Kidney (tissue), 14 donors: ENCODE data around the gene CCM2. TPM values are rescaled to one million over a fixed set of nuclear protein-coding genes. Genes with fewer than 3 reads are reported as not detected.

Source experiments
- DNase-seq, 5 donors: peaks; one replicate each; pipeline ENCODE4 v3.0.0-alpha.2; 2013 to 2020
- FAIRE-seq: peaks from 2 replicates; lab custom pipeline; 2012; peaks lifted over from hg19 to GRCh38; lab: Jason Lieb, UNC
- H3K27ac ChIP-seq, 2 donors: one replicate each; pipeline ENCODE4 v1.7.0; 2013; ENCODE audit warnings: low read depth in 2 of 2, low read length in 2 of 2, inconsistent platforms in 1 of 2
- H3K27me3 ChIP-seq: one replicate; pipeline ENCODE4 v1.7.1; 2013; ENCODE audit warnings: low read length, inconsistent platforms; ENCODE audit not compliant: control insufficient read depth, insufficient read depth
- H3K36me3 ChIP-seq, 3 donors: one replicate each; pipeline versions ENCODE4 v1.7.0 to v1.7.1; 2013; ENCODE audit warnings: low read length in 3 of 3, control low read depth in 1 of 3, inconsistent platforms in 1 of 3; ENCODE audit not compliant: insufficient read depth in 3 of 3, control insufficient read depth in 2 of 3
- H3K4me1 ChIP-seq, 3 donors: one replicate each; pipeline versions ENCODE4 v1.7.0 to v1.7.1; 2013; ENCODE audit warnings: low read length in 3 of 3, inconsistent platforms in 1 of 3, low read depth in 1 of 3; ENCODE audit not compliant: control insufficient read depth in 2 of 3, insufficient read depth in 2 of 3
- H3K4me3 ChIP-seq, 3 donors: one replicate each; pipeline versions ENCODE4 v1.7.0 to v1.8.1; 2013; ENCODE audit warnings: low read length in 3 of 3, control low read depth in 1 of 3, inconsistent platforms in 1 of 3
- H3K9ac ChIP-seq, 3 donors: one replicate each; pipeline versions ENCODE4 v1.7.0 to v1.7.1; 2013; ENCODE audit warnings: low read length in 3 of 3, control low read depth in 1 of 3, inconsistent platforms in 1 of 3
- H3K9me3 ChIP-seq, 3 donors: one replicate each; pipeline versions ENCODE4 v1.7.0 to v1.7.1; 2013; ENCODE audit warnings: low read length in 3 of 3, control low read depth in 1 of 3, inconsistent platforms in 1 of 3; ENCODE audit not compliant: control insufficient read depth in 2 of 3, insufficient read depth in 1 of 3
- intact Hi-C: fragments of 100-400 bp; cut with DNase I; formaldehyde crosslinking; loops from one replicate; pipeline ENCODE4 v1.11.1; 2022
- polyA plus RNA-seq: library from polyadenylated mRNA; stranded (reverse); fragments of 350-450 nt; fragmentation: Illumina TruSeq; extraction: RNeasy Lipid Tissue Mini Kit (QIAGEN cat#74804); gene quantifications from one replicate; pipeline ENCODE4 v1.2.3, GENCODE V29; 2014; ENCODE audit warnings: low read depth, low replicate concordance; ENCODE audit not compliant: insufficient read depth
- total RNA-seq: library from RNA; stranded (reverse); fragmentation: NEBNext Ultra II Directional; extraction: Animal tissue kit (Norgen Biotek cat#: 25700); gene quantifications from one replicate; pipeline ENCODE4 v1.2.1, GENCODE V29; 2021
- TF ChIP-seq, protein P1 (sequence below): IDR thresholded peaks from 3 replicates; pipeline ENCODE4 v1.5.1; 2012; ENCODE audit warnings: mild to moderate bottlenecking, moderate library complexity, borderline replicate concordance; ENCODE audit not compliant: insufficient read depth; ENCODE audit errors: extremely low read depth
- donor health status: control.
- donor health status: control.
- donor health status: control.
- donor health status: control.
- donor health status: control.
- donor health status: DM: yes; HTN: yes; CAD: no.
- donor health status: Normal renal cell carcinoma (clear cell type).

The CCM2 gene
- total and polyA plus RNA-seq, 2 donors from 2014 or later = 35.0 to 37.8 TPM

GRCh38 chr7:45119550-45119949 lies 119.5 kb downstream of the CCM2 start:
- H3K9ac ChIP-seq = no peak overlapping the region
- FAIRE-seq (no peak), DNase-seq (no peak)
- intact Hi-C loops = no loop called here
- H3K27ac ChIP-seq = no peak overlapping the region
- no peaks in the 10 kb centered on the region for H3K4me1 ChIP-seq
- H3K27me3 ChIP-seq = no peaks in the 10 kb centered on the region
- no peaks in the 10 kb centered on the region for H3K36me3 ChIP-seq
- no peaks in the 10 kb centered on the region for H3K9me3 ChIP-seq
- no peak overlapping the region for H3K4me3 ChIP-seq
- TF ChIP-seq, protein P1, sequence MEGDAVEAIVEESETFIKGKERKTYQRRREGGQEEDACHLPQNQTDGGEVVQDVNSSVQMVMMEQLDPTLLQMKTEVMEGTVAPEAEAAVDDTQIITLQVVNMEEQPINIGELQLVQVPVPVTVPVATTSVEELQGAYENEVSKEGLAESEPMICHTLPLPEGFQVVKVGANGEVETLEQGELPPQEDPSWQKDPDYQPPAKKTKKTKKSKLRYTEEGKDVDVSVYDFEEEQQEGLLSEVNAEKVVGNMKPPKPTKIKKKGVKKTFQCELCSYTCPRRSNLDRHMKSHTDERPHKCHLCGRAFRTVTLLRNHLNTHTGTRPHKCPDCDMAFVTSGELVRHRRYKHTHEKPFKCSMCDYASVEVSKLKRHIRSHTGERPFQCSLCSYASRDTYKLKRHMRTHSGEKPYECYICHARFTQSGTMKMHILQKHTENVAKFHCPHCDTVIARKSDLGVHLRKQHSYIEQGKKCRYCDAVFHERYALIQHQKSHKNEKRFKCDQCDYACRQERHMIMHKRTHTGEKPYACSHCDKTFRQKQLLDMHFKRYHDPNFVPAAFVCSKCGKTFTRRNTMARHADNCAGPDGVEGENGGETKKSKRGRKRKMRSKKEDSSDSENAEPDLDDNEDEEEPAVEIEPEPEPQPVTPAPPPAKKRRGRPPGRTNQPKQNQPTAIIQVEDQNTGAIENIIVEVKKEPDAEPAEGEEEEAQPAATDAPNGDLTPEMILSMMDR = no peak

- Histone ChIP-seq H3K27ac (no peak overlapping the region), H3K9me3 (no peaks in the 10 kb centered on the region), H3K9ac (no peak overlapping the region), H3K36me3 (no peaks in the 10 kb centered on the region), H3K4me3 (no peak overlapping the region), H3K27me3 (no peaks in the 10 kb centered on the region), H3K4me1 (no peaks in the 10 kb centered on the region)
- no peak for FAIRE-seq
- intact Hi-C loops = no loop called here
- TF ChIP-seq, protein P1 = no peak
- DNase-seq = no peak
These were observed 123.2 kb downstream of the CCM2 start for GRCh38 chr7:45122975-45123860.

- no peak overlapping the region for H3K27ac ChIP-seq
- DNase-seq (no peak), FAIRE-seq (no peak)
These were observed 124.1 kb downstream of the CCM2 start for GRCh38 chr7:45123913-45124710.

More at GRCh38 chr7:45123913-45124710, 124.1 kb downstream of the CCM2 start:
- Histone ChIP-seq H3K9ac (no peak overlapping the region), H3K9me3 (no peaks in the 10 kb centered on the region), H3K36me3 (no peaks in the 10 kb centered on the region), H3K27me3 (no peaks in the 10 kb centered on the region), H3K4me1 (no peaks in the 10 kb centered on the region), H3K4me3 (no peak overlapping the region)
- intact Hi-C loops = no loop called here
- TF ChIP-seq, protein P1 = no peak
